HepG2 (cell line): Measurements from ENCODE around the gene HHLA2. TPM values are rescaled to one million over a fixed set of nuclear protein-coding genes. Genes with fewer than 3 reads are reported as not detected.

Experiments
- ATAC-seq: fragments of 200-7000 bp; cut with Tn5 transposase; 3 replicates; pipeline ENCODE4 v1.9.1; 2020; ENCODE audit warnings: mild to moderate bottlenecking, moderate library complexity
- BruUV-seq: library from RNA; stranded (reverse); fragments of 400-500 nt; replicated peaks from 2 replicates; lab custom pipeline; 2021; lab: Mats Ljungman, UMichigan
- CTCF ChIA-PET: fragments of 300-600 bp; formaldehyde crosslinking; extraction: SDS; loops from one replicate; lab custom pipeline; 2021; ENCODE audit warnings: low total read pairs, inconsistent platforms, low intra/inter-chr PET ratio; lab: Yijun Ruan, JAX
- POLR2A ChIA-PET: fragments of 350-600 bp; sonication (Branson Sonifier 250); formaldehyde crosslinking; loops from one replicate; lab custom pipeline; 2020; ENCODE audit warnings: antibody characterized with exemption, inconsistent platforms; lab: Yijun Ruan, JAX
- DNase-seq: peaks from one replicate; pipeline ENCODE4 v3.0.0-alpha.2; 2015; ENCODE audit warnings: low spot score
- FAIRE-seq: peaks from 3 replicates; lab custom pipeline; 2011; peaks lifted over from hg19 to GRCh38; lab: Jason Lieb, UNC
- H2AFZ ChIP-seq: one replicate; pipeline ENCODE4 v1.6.1; 2011; ENCODE audit warnings: low read length, inconsistent platforms
- H3K27ac ChIP-seq: fragments of 300-600 bp; 3 replicates; pipeline ENCODE4 v1.8.0; 2011; ENCODE audit warnings: mixed run types, mild to moderate bottlenecking, mixed read lengths, low read length, inconsistent platforms; ENCODE audit not compliant: insufficient read depth; ENCODE audit errors: extremely low read length
- H3K27me3 ChIP-seq, 2 experiments: fragments of 200-600 bp in 1 of 2; 2 replicates in 1 of 2; 3 replicates in 1 of 2; pipeline versions ENCODE4 v1.6.0 to v1.8.0; 2011; ENCODE audit warnings: low read length in 2 of 2, mild to moderate bottlenecking in 2 of 2, moderate library complexity in 2 of 2, inconsistent platforms in 1 of 2; ENCODE audit not compliant: insufficient read depth in 2 of 2, control insufficient read depth in 1 of 2
- H3K36me3 ChIP-seq, 2 experiments: fragments of 200-600 bp in 1 of 2; replicated peaks in 1 of 2; 2 replicates in 1 of 2; 3 replicates in 1 of 2; pipeline versions ENCODE4 v1.5.1 to v1.8.0; 2011; ENCODE audit warnings: low read length in 2 of 2, inconsistent platforms in 1 of 2; ENCODE audit not compliant: insufficient read depth in 2 of 2, control insufficient read depth in 1 of 2
- H3K4me1 ChIP-seq: 2 replicates; pipeline ENCODE4 v1.5.1; 2012; ENCODE audit warnings: low read length, inconsistent platforms; ENCODE audit not compliant: insufficient read depth
- H3K4me2 ChIP-seq: 2 replicates; pipeline ENCODE4 v1.6.0; 2011; ENCODE audit warnings: low read depth, low read length, inconsistent platforms
- H3K4me3 ChIP-seq, 3 experiments: fragments of 200-600 bp in 1 of 3; sonication (generic), shearing (Covaris generic) in 1 of 3; replicated peaks in 1 of 3; 2 replicates each; pipeline ENCODE4 v1.5.1; 2011 to 2016; ENCODE audit warnings: low read length in 3 of 3, inconsistent platforms in 2 of 3, low read depth in 2 of 3, mild to moderate bottlenecking in 2 of 3, control low read depth in 1 of 3, mixed read lengths in 1 of 3; ENCODE audit not compliant: insufficient read depth in 1 of 3
- H3K79me2 ChIP-seq: one replicate; pipeline ENCODE4 v1.6.1; 2011; ENCODE audit warnings: low read length, inconsistent platforms; ENCODE audit not compliant: insufficient read depth
- H3K9ac ChIP-seq: 2 replicates; pipeline ENCODE4 v1.6.0; 2011; ENCODE audit warnings: mild to moderate bottlenecking, low read depth, low read length, inconsistent platforms; ENCODE audit not compliant: insufficient read depth
- H3K9me3 ChIP-seq: 2 replicates; pipeline ENCODE4 v1.5.1; 2012; ENCODE audit warnings: mild to moderate bottlenecking, low read length
- H4K20me1 ChIP-seq: 2 replicates; pipeline ENCODE4 v1.6.0; 2011; ENCODE audit warnings: inconsistent platforms, mild to moderate bottlenecking, low read length, moderate library complexity; ENCODE audit not compliant: insufficient read depth
- ATF1 ChIP-seq: IDR thresholded peaks from 2 replicates; pipeline ENCODE4 v1.6.1; 2016; ENCODE audit warnings: mild to moderate bottlenecking, control low read depth
- BCL3 ChIP-seq: sonication (generic); formaldehyde crosslinking; IDR thresholded peaks from 2 replicates; pipeline ENCODE4 v1.5.1; 2020; ENCODE audit warnings: mild to moderate bottlenecking, missing genetic modification reagents, moderate library complexity
- BRD4 ChIP-seq: sonication (generic); formaldehyde crosslinking; IDR thresholded peaks from 2 replicates; pipeline ENCODE4 v1.4.0; 2020; ENCODE audit warnings: missing genetic modification reagents
- FOXK1 ChIP-seq: sonication (generic); formaldehyde crosslinking; IDR thresholded peaks from 2 replicates; pipeline ENCODE4 v1.4.0; 2020; ENCODE audit warnings: low read depth, missing genetic modification reagents, borderline replicate concordance
- GLI4 ChIP-seq: sonication (generic); formaldehyde crosslinking; IDR thresholded peaks from 2 replicates; pipeline ENCODE4 v1.5.1; 2020; ENCODE audit warnings: missing genetic modification reagents, mild to moderate bottlenecking, moderate library complexity, borderline replicate concordance
- HNF1B ChIP-seq: sonication (generic); formaldehyde crosslinking; IDR thresholded peaks from 2 replicates; pipeline ENCODE4 v1.5.1; 2020; ENCODE audit warnings: mild to moderate bottlenecking, moderate library complexity, missing genetic modification reagents
- IRX3 ChIP-seq: sonication (generic); formaldehyde crosslinking; IDR thresholded peaks from 2 replicates; pipeline ENCODE4 v1.8.1; 2023; ENCODE audit warnings: mild to moderate bottlenecking, low read depth, missing genetic modification reagents, borderline replicate concordance
- KLF12 ChIP-seq: sonication (generic); formaldehyde crosslinking; IDR thresholded peaks from 2 replicates; pipeline ENCODE4 v1.4.0; 2020; ENCODE audit warnings: missing genetic modification reagents, borderline replicate concordance
- ONECUT2 ChIP-seq: sonication (generic); formaldehyde crosslinking; IDR thresholded peaks from 2 replicates; pipeline ENCODE4 v1.4.0; 2020; ENCODE audit warnings: missing genetic modification reagents
- PCBP1 ChIP-seq: fragments of 200-400 bp; formaldehyde crosslinking; IDR thresholded peaks from 2 replicates; pipeline ENCODE4 v1.6.1; 2017; ENCODE audit warnings: mild to moderate bottlenecking, low read depth, low read length, borderline replicate concordance
- PLRG1 ChIP-seq: fragments of 450-650 bp; conservative IDR thresholded peaks from 2 replicates; pipeline ENCODE4 v1.6.1; 2016
- RBAK ChIP-seq: sonication (generic); formaldehyde crosslinking; IDR thresholded peaks from 2 replicates; pipeline ENCODE4 v1.5.1; 2020; ENCODE audit warnings: mild to moderate bottlenecking, missing genetic modification reagents
- SPEN ChIP-seq: sonication (generic); formaldehyde crosslinking; IDR thresholded peaks from 2 replicates; pipeline ENCODE4 v1.5.1; 2020; ENCODE audit warnings: low read depth, mild to moderate bottlenecking, missing genetic modification reagents
- SRSF1 ChIP-seq: fragments of 200-400 bp; formaldehyde crosslinking; optimal IDR thresholded peaks from 2 replicates; pipeline ENCODE3; 2017; ENCODE audit warnings: mild to moderate bottlenecking, low read depth, low read length, moderate library complexity
- TCF7 ChIP-seq: sonication (generic); IDR thresholded peaks from 2 replicates; pipeline ENCODE4 v1.6.1; 2016; ENCODE audit warnings: antibody characterized with exemption, low read depth
- TOPORS ChIP-seq: sonication (generic); formaldehyde crosslinking; IDR thresholded peaks from 2 replicates; pipeline ENCODE4 v1.8.0; 2023; ENCODE audit warnings: mild to moderate bottlenecking, missing genetic modification reagents
- ZNF20 ChIP-seq: sonication (generic); formaldehyde crosslinking; IDR thresholded peaks from 2 replicates; pipeline ENCODE4 v1.4.0; 2020; ENCODE audit warnings: mild to moderate bottlenecking, moderate library complexity, missing genetic modification reagents
- ZNF577 ChIP-seq: sonication (generic); formaldehyde crosslinking; IDR thresholded peaks from 2 replicates; pipeline ENCODE4 v1.4.0; 2020; ENCODE audit warnings: mild to moderate bottlenecking, low read depth, missing genetic modification reagents, borderline replicate concordance
- in situ Hi-C: cut with HindIII; loops from 2 replicates; pipeline ENCODE4 v1.10.0; 2017; ENCODE audit warnings: low pct_unique_long_range_greater_than_20kb; ENCODE audit not compliant: extremely low pct_ligation_motif_present
- intact Hi-C: fragments of 100-400 bp; cut with micrococcal nuclease; formaldehyde crosslinking; loops from one replicate; pipeline ENCODE4 v1.10.0; 2022; ENCODE audit not compliant: unreplicated experiment
- polyA plus RNA-seq, 8 experiments: library from polyadenylated mRNA; depleted of rRNA in 3 of 8; stranded (reverse) in 7 of 8; unstranded in 1 of 8; fragments of >200 nt; fragmentation: Illumina TruSeq in 4 of 8; extraction: Trizol in 4 of 8; gene quantifications; 2 replicates each; pipeline versions ENCODE4 v1.2.1 to v1.2.3, GENCODE V29; 2011 to 2016; ENCODE audit warnings: low read depth in 4 of 8, missing spikeins in 1 of 8, mixed read lengths in 1 of 8; ENCODE audit not compliant: insufficient read depth in 1 of 8
- total RNA-seq, 5 experiments: library from RNA; depleted of rRNA; stranded (reverse); fragments of >200 nt; fragmentation: Illumina TruSeq; extraction: Trizol; gene quantifications; 2 replicates each; pipeline ENCODE4 v1.2.3, GENCODE V29; 2016; ENCODE audit warnings: low read depth in 1 of 5

Gene HHLA2
- total and polyA plus RNA-seq, 2 of the 13 experiments (the other 11 are each of a cell fraction or from before 2014, with no cell fraction given): not detected

- H3K79me2 ChIP-seq: no peaks in the 10 kb centered on the region
- H3K4me2 ChIP-seq: no peak overlapping the region
- H3K27me3 ChIP-seq: no peaks in the 10 kb centered on the region
- intact Hi-C loops (no loop called here), in situ Hi-C loops (no loop called here)
- H3K27ac ChIP-seq: no peak overlapping the region
- no peaks in the 10 kb centered on the region for H3K4me1 ChIP-seq
- no peak overlapping the region for H3K9ac ChIP-seq
- H3K9me3 ChIP-seq: peaks cover 26% of the 10 kb centered on the region
- TF ChIP-seq SRSF1 (no peak), IRX3 (no peak), RBAK (CRISPR knock-in tag) (no peak), TCF7 (no peak), PLRG1 (no peak), TOPORS (CRISPR knock-in tag) (no peak), BRD4 (CRISPR knock-in tag) (no peak), ATF1 (no peak), KLF12 (no peak), SPEN (CRISPR knock-in tag) (no peak), ZNF20 (no peak), ONECUT2 (CRISPR knock-in tag) (no peak), PCBP1 (no peak), HNF1B (CRISPR knock-in tag) (no peak), FOXK1 (CRISPR knock-in tag) (no peak), GLI4 (CRISPR knock-in tag) (no peak), ZNF577 (CRISPR knock-in tag) (no peak), BCL3 (CRISPR knock-in tag) (no peak)
- H4K20me1 ChIP-seq: no peaks in the 10 kb centered on the region
- ChIA-PET CTCF (no interaction called here), POLR2A (no interaction called here)
- FAIRE-seq: no peak
- no peak for DNase-seq
- no peak for ATAC-seq
- H3K4me3 ChIP-seq: no peak overlapping the region
- BruUV-seq: no TSS peak
- H3K36me3 ChIP-seq: no peaks in the 10 kb centered on the region
- H2AFZ ChIP-seq: no peak overlapping the region
Observed at GRCh38 chr3:108280476-108280875, 15.9 kb upstream of the HHLA2 start.
